MM.1S (cell line): ENCODE results near the gene CHEK1.

Source experiments
- DNase-seq: peaks from one replicate; pipeline ENCODE4 v3.0.0-alpha.2; 2015
- H2AFZ ChIP-seq: fragments of 300-600 bp; sonication (generic); 2 replicates; pipeline ENCODE4 v1.6.0; 2016; ENCODE audit warnings: antibody characterized with exemption, low read length
- H3F3A ChIP-seq: fragments of 300-600 bp; sonication (generic); 2 replicates; pipeline ENCODE4 v1.6.1; 2016; ENCODE audit warnings: mild to moderate bottlenecking, antibody characterized with exemption, low read length, moderate library complexity, mixed read lengths; ENCODE audit not compliant: insufficient read depth
- H3K27ac ChIP-seq: fragments of 300-600 bp; sonication (generic); 2 replicates; pipeline ENCODE4 v1.5.1; 2016; ENCODE audit warnings: mild to moderate bottlenecking, low read length
- H3K27me3 ChIP-seq: fragments of 300-600 bp; sonication (generic); replicated peaks from 2 replicates; pipeline ENCODE4 v1.6.0; 2016; ENCODE audit warnings: low read length; ENCODE audit not compliant: insufficient read depth
- H3K36me3 ChIP-seq: fragments of 300-600 bp; sonication (generic); replicated peaks from 2 replicates; pipeline ENCODE4 v1.6.1; 2016; ENCODE audit warnings: mild to moderate bottlenecking, low read length, mixed read lengths; ENCODE audit not compliant: insufficient read depth
- H3K4me1 ChIP-seq: fragments of 300-600 bp; sonication (generic); 2 replicates; pipeline ENCODE4 v1.6.1; 2016; ENCODE audit warnings: low read length, mixed read lengths
- H3K4me2 ChIP-seq: fragments of 300-600 bp; sonication (generic); 2 replicates; pipeline ENCODE4 v1.6.0; 2016; ENCODE audit warnings: low read depth, low read length
- H3K4me3 ChIP-seq: fragments of 300-600 bp; sonication (generic); 2 replicates; pipeline ENCODE4 v1.5.1; 2016; ENCODE audit warnings: low read length, mixed read lengths
- H3K79me2 ChIP-seq: fragments of 300-600 bp; sonication (generic); 2 replicates; pipeline ENCODE4 v1.6.1; 2016; ENCODE audit warnings: mixed run types, low read length, mixed read lengths
- H3K9ac ChIP-seq: fragments of 300-600 bp; sonication (generic); 2 replicates; pipeline ENCODE4 v1.6.1; 2016; ENCODE audit warnings: low read length, mixed read lengths
- H3K9me2 ChIP-seq: fragments of 300-600 bp; sonication (generic); replicated peaks from 2 replicates; pipeline ENCODE4 v1.6.1; 2016; ENCODE audit warnings: mild to moderate bottlenecking, low read length, mixed read lengths; ENCODE audit not compliant: insufficient read depth
- H3K9me3 ChIP-seq: fragments of 300-600 bp; sonication (generic); replicated peaks from 2 replicates; pipeline ENCODE4 v1.6.1; 2016; ENCODE audit warnings: mild to moderate bottlenecking, low read length, mixed read lengths; ENCODE audit not compliant: insufficient read depth
- H4K20me1 ChIP-seq: fragments of 300-600 bp; sonication (generic); 2 replicates; pipeline ENCODE4 v1.6.1; 2016; ENCODE audit warnings: mild to moderate bottlenecking, low read length, moderate library complexity, mixed read lengths; ENCODE audit not compliant: insufficient read depth
- EZH2 ChIP-seq: fragments of 300-600 bp; sonication (generic); optimal IDR thresholded peaks from 2 replicates; pipeline ENCODE3; 2017; ENCODE audit warnings: low read depth, mild to moderate bottlenecking, antibody characterized with exemption, low read length, mixed read lengths
- EZH2phosphoT487 ChIP-seq: fragments of 300-600 bp; sonication (generic); IDR thresholded peaks from 2 replicates; pipeline ENCODE4 v1.6.1; 2018; ENCODE audit warnings: antibody characterized with exemption, low read length
- TF ChIP-seq, protein P1 (sequence below): fragments of 300-600 bp; sonication (generic); IDR thresholded peaks from 2 replicates; pipeline ENCODE4 v1.5.1; 2016; ENCODE audit warnings: antibody characterized with exemption, low read length, mixed read lengths

The CHEK1 gene

GRCh38 chr11:125600663-125601062 lies 24.3 kb upstream of the CHEK1 start:
- no peak for DNase-seq
- Histone ChIP-seq H3K4me1 (0 out of 2 replicates have a peak, but pooled peaks cover 1% of the 10 kb centered on the region), H3K36me3 (peaks cover 23% of the 10 kb centered on the region; the same call in 1 of the 2 replicates), H2AFZ (no peak overlapping the region), H3F3A (no peaks in the 10 kb centered on the region), H3K79me2 (peaks cover 84% of the 10 kb centered on the region), H4K20me1 (peaks cover 6% of the 10 kb centered on the region), H3K9ac (no peak overlapping the region), H3K4me3 (no peak overlapping the region), H3K9me3 (no peaks in the 10 kb centered on the region), H3K27ac (no peak overlapping the region), H3K9me2 (no peaks in the 10 kb centered on the region), H3K27me3 (no peaks in the 10 kb centered on the region), H3K4me2 (no peak overlapping the region)
- TF ChIP-seq EZH2phosphoT487 (no peak), EZH2 (no peak)
- TF ChIP-seq, protein P1, sequence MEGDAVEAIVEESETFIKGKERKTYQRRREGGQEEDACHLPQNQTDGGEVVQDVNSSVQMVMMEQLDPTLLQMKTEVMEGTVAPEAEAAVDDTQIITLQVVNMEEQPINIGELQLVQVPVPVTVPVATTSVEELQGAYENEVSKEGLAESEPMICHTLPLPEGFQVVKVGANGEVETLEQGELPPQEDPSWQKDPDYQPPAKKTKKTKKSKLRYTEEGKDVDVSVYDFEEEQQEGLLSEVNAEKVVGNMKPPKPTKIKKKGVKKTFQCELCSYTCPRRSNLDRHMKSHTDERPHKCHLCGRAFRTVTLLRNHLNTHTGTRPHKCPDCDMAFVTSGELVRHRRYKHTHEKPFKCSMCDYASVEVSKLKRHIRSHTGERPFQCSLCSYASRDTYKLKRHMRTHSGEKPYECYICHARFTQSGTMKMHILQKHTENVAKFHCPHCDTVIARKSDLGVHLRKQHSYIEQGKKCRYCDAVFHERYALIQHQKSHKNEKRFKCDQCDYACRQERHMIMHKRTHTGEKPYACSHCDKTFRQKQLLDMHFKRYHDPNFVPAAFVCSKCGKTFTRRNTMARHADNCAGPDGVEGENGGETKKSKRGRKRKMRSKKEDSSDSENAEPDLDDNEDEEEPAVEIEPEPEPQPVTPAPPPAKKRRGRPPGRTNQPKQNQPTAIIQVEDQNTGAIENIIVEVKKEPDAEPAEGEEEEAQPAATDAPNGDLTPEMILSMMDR: no peak

DNA sequence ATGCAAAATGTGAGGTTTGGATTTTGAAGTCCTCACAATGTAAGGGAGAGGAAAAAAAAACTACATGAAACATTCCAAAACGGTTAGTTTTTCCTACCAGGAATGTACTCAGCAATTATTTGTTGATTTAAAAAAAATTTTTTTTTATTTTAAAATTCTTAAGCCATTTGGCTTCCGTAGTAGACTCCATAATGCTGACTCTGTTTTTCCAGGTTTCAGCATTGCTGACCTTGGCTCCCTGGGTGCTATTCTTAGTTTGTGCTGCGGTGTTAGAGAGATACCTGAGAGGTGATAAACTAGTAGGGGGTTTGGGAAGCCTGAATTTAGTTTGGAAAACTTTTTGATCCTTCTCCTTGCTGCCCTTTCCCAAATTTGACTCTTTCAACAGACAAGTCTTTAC lies 21.8 kb upstream of the CHEK1 start:
- Histone ChIP-seq H3K9me2 (no peaks in the 10 kb centered on the region), H3K27me3 (no peaks in the 10 kb centered on the region), H3K79me2 (peaks cover 79% of the 10 kb centered on the region), H3K4me3 (no peak overlapping the region), H3K9ac (no peak overlapping the region), H2AFZ (no peak overlapping the region), H3K4me2 (no peak overlapping the region), H3K27ac (no peak overlapping the region), H4K20me1 (peaks cover 6% of the 10 kb centered on the region), H3K9me3 (no peaks in the 10 kb centered on the region), H3K36me3 (peaks cover 23% of the 10 kb centered on the region), H3K4me1 (no peaks in the 10 kb centered on the region), H3F3A (no peaks in the 10 kb centered on the region; the same call in 1 of the 2 replicates)
- no peak for DNase-seq
- TF ChIP-seq EZH2phosphoT487: no peak
- no peak for TF ChIP-seq EZH2
- TF ChIP-seq, protein P1: no peak

DNA sequence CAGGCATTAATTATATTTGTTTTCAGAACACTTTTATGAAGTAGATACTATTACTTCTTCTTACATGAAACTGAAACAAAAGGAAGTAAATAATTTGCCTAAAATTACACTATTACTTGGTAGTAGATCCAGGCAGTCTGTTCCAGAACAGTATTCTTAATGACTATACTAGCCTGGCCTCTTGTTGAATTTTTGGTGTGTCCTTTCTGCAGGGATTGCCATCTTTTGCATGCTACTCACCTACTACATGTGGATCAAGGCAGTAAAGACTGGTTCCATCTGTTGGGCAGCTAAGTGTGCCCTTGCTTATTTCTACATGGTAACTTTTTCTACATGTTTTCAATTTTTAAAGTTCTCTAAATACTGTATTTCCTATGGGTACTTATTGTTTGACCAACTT lies 19.5 kb upstream of the CHEK1 start:
- Histone ChIP-seq H4K20me1 (peaks cover 6% of the 10 kb centered on the region), H3K27ac (no peak overlapping the region), H3K4me3 (no peak overlapping the region), H3K9ac (no peak overlapping the region), H3K9me2 (no peaks in the 10 kb centered on the region), H3K9me3 (no peaks in the 10 kb centered on the region), H3K27me3 (no peaks in the 10 kb centered on the region), H3F3A (no peaks in the 10 kb centered on the region; the same call in 1 of the 2 replicates), H3K36me3 (peaks cover 32% of the 10 kb centered on the region), H2AFZ (no peak overlapping the region), H3K4me2 (no peak overlapping the region), H3K4me1 (no peaks in the 10 kb centered on the region), H3K79me2 (peaks cover 79% of the 10 kb centered on the region)
- DNase-seq: no peak
- TF ChIP-seq EZH2phosphoT487 (no peak), EZH2 (no peak)
- TF ChIP-seq, protein P1: no peak
